ENCODE data around the gene ADRA2B. TPM values are rescaled to one million over a fixed set of nuclear protein-coding genes. Genes with fewer than 3 reads are reported as not detected.
"Not testable (repeated sequence)": the region's sequence is repeated elsewhere in the genome, so short reads cannot be mapped to it uniquely, and the experiment has no call there.

The ADRA2B gene
- total RNA-seq, 2 experiments from 2014 or later, result 0.30 to 0.54 TPM

DNA sequence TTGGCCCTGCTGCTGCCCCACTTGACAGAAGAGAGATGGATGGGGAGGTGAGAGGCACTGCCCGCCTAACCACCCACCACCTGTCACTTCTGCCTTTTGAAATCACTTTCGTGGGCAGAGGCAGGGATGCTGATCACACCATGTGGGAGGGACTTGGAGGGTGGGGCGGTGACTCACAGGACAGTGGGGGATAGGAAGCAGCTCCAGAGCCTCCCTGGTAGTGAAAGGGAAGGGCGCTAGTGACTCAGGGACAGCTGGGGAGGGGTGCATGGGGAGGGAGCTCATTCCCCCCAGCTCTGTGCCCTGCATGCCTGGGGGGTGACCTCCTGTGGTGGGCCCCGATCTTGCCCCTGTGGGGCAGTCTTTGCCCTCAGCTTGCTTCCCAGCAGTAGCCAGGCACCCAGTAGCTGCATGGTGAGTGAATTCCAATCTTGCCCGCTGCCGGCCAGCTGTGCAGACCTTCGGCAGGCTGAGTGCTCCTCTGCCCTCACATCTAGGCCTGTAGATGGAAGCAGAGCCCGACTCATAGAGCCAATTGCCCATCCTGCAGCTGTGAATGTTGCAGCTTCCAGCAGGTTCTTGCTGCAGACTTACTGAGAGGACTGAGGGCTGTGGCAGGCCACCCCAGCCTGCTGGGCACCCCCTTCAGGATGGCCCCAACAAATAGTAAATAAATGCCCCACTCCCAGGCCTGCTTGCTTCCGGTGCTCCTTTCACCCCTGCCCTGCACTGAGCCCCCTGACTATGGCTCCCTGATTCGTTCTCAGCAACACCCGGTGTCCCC lies 53.1 kb downstream of the ADRA2B start:
- H3K36me3 Mint-ChIP-seq (ENCODE audit: low read depth); CTCF ChIA-PET; H3K4me3 Mint-ChIP-seq; H3K9me3 Mint-ChIP-seq (ENCODE audit: low read depth); H3K27me3 Mint-ChIP-seq; H3K4me1 Mint-ChIP-seq: not testable (repeated sequence)
- H3K27ac Mint-ChIP-seq, result peak overlapping the region; percentile 52
- DNase-seq, result peak; percentile 68
- intact Hi-C loops (cut with DNase I, micrococcal nuclease), result loop anchor here in 1 of 2 experiments (10.0 kb wide), 2 partner anchors 299 to 1631 kb away; no protein-coding TSS in a partner anchor
- POLR2A ChIA-PET, result interaction anchor here (0.7 kb wide), 1 partner anchor 849 kb away, joined by 3 read pairs; no protein-coding TSS in a partner anchor
- ATAC-seq, result peak; percentile 98

Other genes with a start within 250 kb of the ADRA2B start
- gene ANKRD36C, start 124.7 kb downstream of the ADRA2B start, total RNA-seq, result 10 to 100 TPM; 38.5 to 47.2 TPM
- 1 to 10 TPM; 8.4 to 10.0 TPM for gene GPAT2, start 81.7 kb downstream of the ADRA2B start, total RNA-seq
- 1 to 10 TPM; 2.5 to 2.8 TPM for gene ASTL, start 21.9 kb upstream of the ADRA2B start, total RNA-seq
- 100 to 1,000 TPM; 248 to 407 TPM for gene DUSP2, start 28.9 kb upstream of the ADRA2B start, total RNA-seq
- gene STARD7, start 92.3 kb upstream of the ADRA2B start, total RNA-seq, result 100 to 1,000 TPM; 151 to 173 TPM
- 10 to 100 TPM; 16.6 to 17.9 TPM for gene TMEM127, start 149.4 kb upstream of the ADRA2B start, total RNA-seq
- gene CIAO1, start 149.7 kb upstream of the ADRA2B start, total RNA-seq, result 10 to 100 TPM; 72.1 to 77.6 TPM
- gene SNRNP200, start 189.0 kb upstream of the ADRA2B start, total RNA-seq, result 100 to 1,000 TPM; 176 to 198 TPM
- gene ITPRIPL1, start 208.7 kb upstream of the ADRA2B start, total RNA-seq, result 10 to 100 TPM; 24.8 to 28.4 TPM
- 10 to 100 TPM; 77.7 to 83.2 TPM for gene NCAPH, start 219.2 kb upstream of the ADRA2B start, total RNA-seq

All from activated CD4-positive, alpha-beta T cell treated with anti-CD3 and anti-CD28 coated beads for 36 hours (primary cell).